OCI-LY7 (cell line): ENCODE measurements around the gene SYT13. TPM values are rescaled to one million over a fixed set of nuclear protein-coding genes. Genes with fewer than 3 reads are reported as not detected.

ENCODE experiments used
- BruUV-seq: library from RNA; stranded (reverse); fragments of 400-500 nt; replicated peaks from 2 replicates; lab custom pipeline; 2021; lab: Mats Ljungman, UMichigan
- CTCF ChIA-PET: fragments of 300-600 bp; sonication (Branson Sonifier 250); formaldehyde crosslinking; loops from one replicate; lab custom pipeline; 2022; ENCODE audit warnings: antibody characterized with exemption; ENCODE audit not compliant: unreplicated experiment; lab: Charles Lee
- POLR2A ChIA-PET: fragments of 300-600 bp; sonication (Branson Sonifier 250); formaldehyde crosslinking; loops from one replicate; lab custom pipeline; 2022; ENCODE audit warnings: antibody characterized with exemption; lab: Charles Lee
- DNase-seq: peaks from one replicate; pipeline ENCODE4 v3.0.0-alpha.2; 2015; ENCODE audit warnings: low spot score
- H2AFZ ChIP-seq: fragments of 200-600 bp; sonication (generic), shearing (Covaris generic); 2 replicates; pipeline ENCODE4 v1.6.1; 2014; ENCODE audit warnings: mild to moderate bottlenecking, antibody characterized with exemption, low read length, moderate library complexity
- H3K27ac ChIP-seq: fragments of 200-600 bp; sonication (generic); 2 replicates; pipeline ENCODE4 v1.5.1; 2014; ENCODE audit warnings: mixed run types, low read depth, mild to moderate bottlenecking, moderate library complexity, low read length, inconsistent platforms; ENCODE audit not compliant: poor library complexity, severe bottlenecking
- H3K36me3 ChIP-seq: fragments of 200-600 bp; sonication (generic); 2 replicates; pipeline ENCODE4 v1.6.1; 2014; ENCODE audit warnings: mild to moderate bottlenecking, antibody characterized with exemption, low read length, moderate library complexity, mixed read lengths; ENCODE audit not compliant: insufficient read depth
- H3K4me1 ChIP-seq: fragments of 200-600 bp; sonication (generic); 2 replicates; pipeline ENCODE4 v1.5.1; 2014; ENCODE audit warnings: mild to moderate bottlenecking, low read length; ENCODE audit not compliant: insufficient read depth, poor library complexity, severe bottlenecking
- H3K4me2 ChIP-seq: fragments of 200-600 bp; sonication (generic); 2 replicates; pipeline ENCODE4 v1.6.1; 2014; ENCODE audit warnings: mild to moderate bottlenecking, low read length
- H3K4me3 ChIP-seq: fragments of 200-600 bp; sonication (generic); 2 replicates; pipeline ENCODE4 v1.5.1; 2014; ENCODE audit warnings: mild to moderate bottlenecking, low read depth, low read length; ENCODE audit not compliant: poor library complexity, severe bottlenecking
- H3K79me2 ChIP-seq: fragments of 200-600 bp; sonication (generic); 2 replicates; pipeline ENCODE4 v1.6.1; 2016; ENCODE audit warnings: low read depth, mild to moderate bottlenecking, low read length, moderate library complexity, mixed read lengths; ENCODE audit not compliant: insufficient read depth
- H3K9me2 ChIP-seq: fragments of 200-600 bp; sonication (generic); 2 replicates; pipeline ENCODE4 v1.6.1; 2016; ENCODE audit warnings: mild to moderate bottlenecking, low read length, mixed read lengths; ENCODE audit not compliant: insufficient read depth
- H3K9me3 ChIP-seq: fragments of 200-600 bp; sonication (generic); 2 replicates; pipeline ENCODE4 v1.6.1; 2014; ENCODE audit warnings: mild to moderate bottlenecking, mixed run types, low read length, mixed read lengths
- H4K20me1 ChIP-seq: fragments of 200-600 bp; sonication (generic); 2 replicates; pipeline ENCODE4 v1.6.1; 2014; ENCODE audit warnings: mild to moderate bottlenecking, antibody characterized with exemption, low read length, moderate library complexity, mixed read lengths; ENCODE audit not compliant: insufficient read depth
- EZH2phosphoT487 ChIP-seq: fragments of 200-600 bp; sonication (generic); IDR thresholded peaks from 2 replicates; pipeline ENCODE4 v1.6.1; 2018; ENCODE audit warnings: low read depth, borderline replicate concordance, mild to moderate bottlenecking, mixed run types, antibody characterized with exemption, low read length, moderate library complexity, mixed read lengths
- intact Hi-C: fragments of 100-400 bp; cut with micrococcal nuclease; formaldehyde crosslinking; loops from one replicate; pipeline ENCODE4 v1.10.0; 2022; ENCODE audit not compliant: unreplicated experiment
- total RNA-seq, 2 experiments: library from RNA; depleted of rRNA in 1 of 2; stranded (reverse); fragments of >200 nt in 1 of 2; shearing (Covaris generic) in 1 of 2; gene quantifications; 2 replicates each; pipeline ENCODE4 v1.2.3, GENCODE V29; 2014 to 2022
- TF ChIP-seq, protein P1 (sequence below): fragments of 200-600 bp; sonication (generic); conservative IDR thresholded peaks from 2 replicates; pipeline ENCODE4 v1.5.1; 2014; ENCODE audit warnings: mild to moderate bottlenecking, antibody characterized with exemption, low read length, moderate library complexity, mixed read lengths

SYT13 gene
- total RNA-seq, 2 experiments from 2014 or later, result not detected

DNA sequence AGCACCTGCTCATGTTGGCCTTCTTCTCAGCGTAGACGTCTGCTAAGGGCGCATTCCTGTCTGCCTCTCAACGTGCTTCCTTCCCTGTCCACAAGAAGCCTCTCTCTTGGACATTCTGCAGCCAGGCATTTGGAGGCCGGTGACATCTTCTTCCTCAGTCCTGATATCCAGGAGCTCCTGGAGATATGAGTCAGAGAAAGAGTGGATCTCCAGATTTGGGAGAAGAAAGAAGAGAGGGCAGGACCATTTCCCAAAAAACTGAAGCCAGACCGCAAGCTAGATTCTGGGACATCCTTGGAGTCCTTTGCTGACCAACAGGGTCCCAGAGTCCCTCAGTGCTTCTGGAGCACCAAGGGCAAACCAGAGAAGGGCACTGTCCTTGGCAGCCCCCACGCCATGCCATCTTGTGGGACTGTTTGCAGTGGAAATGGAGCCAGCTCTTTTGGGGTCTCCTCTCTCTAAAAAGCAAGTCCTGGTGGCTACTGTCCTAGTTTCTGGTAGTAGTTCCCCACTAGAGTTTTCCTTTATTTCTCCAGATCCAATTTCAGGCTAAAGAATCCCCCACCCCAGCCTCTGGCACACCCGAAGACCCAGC is 36.1 kb upstream of the SYT13 start:
- TF ChIP-seq, protein P1, sequence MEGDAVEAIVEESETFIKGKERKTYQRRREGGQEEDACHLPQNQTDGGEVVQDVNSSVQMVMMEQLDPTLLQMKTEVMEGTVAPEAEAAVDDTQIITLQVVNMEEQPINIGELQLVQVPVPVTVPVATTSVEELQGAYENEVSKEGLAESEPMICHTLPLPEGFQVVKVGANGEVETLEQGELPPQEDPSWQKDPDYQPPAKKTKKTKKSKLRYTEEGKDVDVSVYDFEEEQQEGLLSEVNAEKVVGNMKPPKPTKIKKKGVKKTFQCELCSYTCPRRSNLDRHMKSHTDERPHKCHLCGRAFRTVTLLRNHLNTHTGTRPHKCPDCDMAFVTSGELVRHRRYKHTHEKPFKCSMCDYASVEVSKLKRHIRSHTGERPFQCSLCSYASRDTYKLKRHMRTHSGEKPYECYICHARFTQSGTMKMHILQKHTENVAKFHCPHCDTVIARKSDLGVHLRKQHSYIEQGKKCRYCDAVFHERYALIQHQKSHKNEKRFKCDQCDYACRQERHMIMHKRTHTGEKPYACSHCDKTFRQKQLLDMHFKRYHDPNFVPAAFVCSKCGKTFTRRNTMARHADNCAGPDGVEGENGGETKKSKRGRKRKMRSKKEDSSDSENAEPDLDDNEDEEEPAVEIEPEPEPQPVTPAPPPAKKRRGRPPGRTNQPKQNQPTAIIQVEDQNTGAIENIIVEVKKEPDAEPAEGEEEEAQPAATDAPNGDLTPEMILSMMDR, result no peak
- TF ChIP-seq EZH2phosphoT487, result no peak
- DNase-seq, result no peak
- H3K36me3 ChIP-seq, result no peaks in the 10 kb centered on the region
- no peaks in the 10 kb centered on the region for H3K4me1 ChIP-seq
- H2AFZ ChIP-seq, result no peak overlapping the region
- no peak overlapping the region for H3K27ac ChIP-seq
- ChIA-PET POLR2A (no interaction called here), CTCF (no interaction called here)
- no peaks in the 10 kb centered on the region for H3K79me2 ChIP-seq
- BruUV-seq, result no TSS peak
- H3K9me3 ChIP-seq, result peaks cover 7% of the 10 kb centered on the region; the same call in 1 of the 2 replicates
- H3K4me3 ChIP-seq, result no peak overlapping the region
- H3K4me2 ChIP-seq, result no peak overlapping the region
- no peaks in the 10 kb centered on the region for H4K20me1 ChIP-seq
- intact Hi-C loops, result no loop called here
- H3K9me2 ChIP-seq, result no peaks in the 10 kb centered on the region

DNA sequence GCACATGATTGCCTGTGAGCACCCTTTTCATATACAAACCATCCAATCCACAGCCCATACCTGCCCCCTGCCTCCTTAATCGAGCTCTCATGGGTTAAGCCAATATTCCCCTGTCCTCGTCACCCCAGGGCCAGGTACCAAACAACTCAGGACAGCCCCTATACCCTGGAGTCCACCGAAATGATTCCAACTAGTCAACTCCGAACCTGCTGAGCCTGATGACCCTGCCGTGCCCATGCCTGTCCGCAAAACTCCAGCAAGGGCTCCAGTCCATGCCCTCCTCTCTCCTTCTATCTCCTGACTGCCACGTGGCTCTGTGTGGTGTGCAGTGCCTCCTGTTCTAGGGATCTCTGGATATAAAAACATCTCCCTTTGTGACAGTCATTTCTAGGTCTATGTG is 35.5 kb upstream of the SYT13 start:
- H3K9me3 ChIP-seq, result peaks cover 2% of the 10 kb centered on the region; the same call in 1 of the 2 replicates
- no peaks in the 10 kb centered on the region for H3K36me3 ChIP-seq
- BruUV-seq, result no TSS peak
- H2AFZ ChIP-seq, result no peak overlapping the region
- TF ChIP-seq EZH2phosphoT487, result no peak
- TF ChIP-seq, protein P1, result no peak
- POLR2A ChIA-PET, result no interaction called here
- no peak overlapping the region for H3K27ac ChIP-seq
- no peaks in the 10 kb centered on the region for H4K20me1 ChIP-seq
- no peak overlapping the region for H3K4me3 ChIP-seq
- H3K9me2 ChIP-seq, result no peaks in the 10 kb centered on the region
- intact Hi-C loops, result no loop called here
- H3K4me2 ChIP-seq, result no peak overlapping the region
- no peaks in the 10 kb centered on the region for H3K79me2 ChIP-seq
- no peaks in the 10 kb centered on the region for H3K4me1 ChIP-seq
- DNase-seq, result no peak
- CTCF ChIA-PET, result no interaction called here

DNA sequence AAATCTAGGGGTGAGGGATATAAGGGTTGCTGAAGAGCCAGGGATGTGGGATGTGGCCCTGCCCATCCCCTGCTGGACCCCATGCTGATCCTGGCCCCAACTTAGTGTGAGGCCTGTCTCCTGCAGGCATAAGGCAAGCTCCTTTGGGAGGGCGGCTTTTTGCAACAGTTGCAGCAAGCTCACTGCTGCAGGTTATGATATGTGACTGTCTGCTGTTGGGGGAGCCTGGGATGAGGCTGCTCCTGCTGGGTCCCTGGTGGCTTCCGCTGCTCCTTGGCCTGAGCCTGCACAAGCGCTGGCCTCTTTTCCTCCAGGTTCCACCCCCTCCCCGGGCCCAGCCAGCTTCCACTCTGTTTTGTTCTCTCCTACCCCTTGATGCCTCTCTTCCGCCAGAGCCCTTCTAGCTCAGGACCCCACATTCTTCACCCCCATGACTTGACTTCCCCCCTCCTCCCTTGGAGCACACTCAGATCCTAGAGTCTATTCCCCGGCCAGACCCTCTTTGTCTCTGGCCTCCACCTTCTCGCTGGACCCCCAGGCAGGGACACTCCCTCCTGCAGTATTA is 35.0 kb upstream of the SYT13 start:
- Histone ChIP-seq H3K36me3 (no peaks in the 10 kb centered on the region), H3K9me2 (no peaks in the 10 kb centered on the region), H4K20me1 (no peaks in the 10 kb centered on the region), H3K4me2 (no peak overlapping the region), H3K79me2 (no peaks in the 10 kb centered on the region), H3K27ac (no peak overlapping the region), H3K9me3 (no peaks in the 10 kb centered on the region), H3K4me3 (no peak overlapping the region), H2AFZ (no peak overlapping the region), H3K4me1 (no peaks in the 10 kb centered on the region)
- ChIA-PET POLR2A (no interaction called here), CTCF (no interaction called here)
- intact Hi-C loops, result no loop called here
- no peak for DNase-seq
- TF ChIP-seq EZH2phosphoT487, result no peak
- TF ChIP-seq, protein P1, result no peak
- no TSS peak for BruUV-seq
